ENCODE results near the gene LASP1. TPM values are rescaled to one million over a fixed set of nuclear protein-coding genes. Genes with fewer than 3 reads are reported as not detected.
A peak's percentile ranks its signal among the peaks of the same experiment; 100 is the strongest.

Gene LASP1
- total RNA-seq, 2 donors from 2014 or later = 70.3 to 76.1 TPM

GRCh38 chr17:38867179-38867967 is 2.5 kb upstream of the LASP1 start:
- ATAC-seq (no peak), DNase-seq (peak; percentile 68 to 80 (median 74))
- H3K9me3 ChIP-seq = no peaks in the 10 kb centered on the region
- peak overlapping the region; percentile 49 to 96 (median 92) for H3K27ac ChIP-seq
- no peaks in the 10 kb centered on the region for H3K36me3 ChIP-seq (replicated peaks in 1 of 2; ENCODE audit: insufficient read depth in 1 of 2, low read depth in 2 of 2)
- intact Hi-C loops (cut with DNase I) = no loop called here
- H3K4me1 ChIP-seq = peaks cover 26% of the 10 kb centered on the region
- no peak overlapping the region for H3K4me3 ChIP-seq
- TF ChIP-seq POLR2A (IDR thresholded peaks at IDR 0.05) = no peak
- TF ChIP-seq, protein P1, sequence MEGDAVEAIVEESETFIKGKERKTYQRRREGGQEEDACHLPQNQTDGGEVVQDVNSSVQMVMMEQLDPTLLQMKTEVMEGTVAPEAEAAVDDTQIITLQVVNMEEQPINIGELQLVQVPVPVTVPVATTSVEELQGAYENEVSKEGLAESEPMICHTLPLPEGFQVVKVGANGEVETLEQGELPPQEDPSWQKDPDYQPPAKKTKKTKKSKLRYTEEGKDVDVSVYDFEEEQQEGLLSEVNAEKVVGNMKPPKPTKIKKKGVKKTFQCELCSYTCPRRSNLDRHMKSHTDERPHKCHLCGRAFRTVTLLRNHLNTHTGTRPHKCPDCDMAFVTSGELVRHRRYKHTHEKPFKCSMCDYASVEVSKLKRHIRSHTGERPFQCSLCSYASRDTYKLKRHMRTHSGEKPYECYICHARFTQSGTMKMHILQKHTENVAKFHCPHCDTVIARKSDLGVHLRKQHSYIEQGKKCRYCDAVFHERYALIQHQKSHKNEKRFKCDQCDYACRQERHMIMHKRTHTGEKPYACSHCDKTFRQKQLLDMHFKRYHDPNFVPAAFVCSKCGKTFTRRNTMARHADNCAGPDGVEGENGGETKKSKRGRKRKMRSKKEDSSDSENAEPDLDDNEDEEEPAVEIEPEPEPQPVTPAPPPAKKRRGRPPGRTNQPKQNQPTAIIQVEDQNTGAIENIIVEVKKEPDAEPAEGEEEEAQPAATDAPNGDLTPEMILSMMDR (IDR thresholded peaks at IDR 0.05) = peak in 6 of 7 experiments; percentile 25 to 43 (median 32)
- H3K27me3 ChIP-seq = no peaks in the 10 kb centered on the region
- 22 to 30% methylated on average over 31 of the region's 31 CpGs for WGBS, 2 donors

- Histone ChIP-seq H3K27me3 (no peaks in the 10 kb centered on the region), H3K4me1 (peaks cover 34% of the 10 kb centered on the region), H3K36me3 (replicated peaks in 1 of 2; ENCODE audit: insufficient read depth in 1 of 2, low read depth in 2 of 2) (no peaks in the 10 kb centered on the region), H3K27ac (peak overlapping the region; percentile 63 to 96 (median 92)), H3K4me3 (no peak overlapping the region), H3K9me3 (no peaks in the 10 kb centered on the region)
- TF ChIP-seq, protein P1 (IDR thresholded peaks at IDR 0.05) = no peak
- no peak for TF ChIP-seq POLR2A (IDR thresholded peaks at IDR 0.05)
- peak; percentile 43 to 56 (median 52) for DNase-seq
- 10 to 23% methylated on average over 25 of the region's 25 CpGs for WGBS, 2 donors
- intact Hi-C loops (cut with DNase I) = no loop called here
- no peak for ATAC-seq
These were observed 1.7 kb upstream of the LASP1 start for GRCh38 chr17:38867968-38868816.

DNA sequence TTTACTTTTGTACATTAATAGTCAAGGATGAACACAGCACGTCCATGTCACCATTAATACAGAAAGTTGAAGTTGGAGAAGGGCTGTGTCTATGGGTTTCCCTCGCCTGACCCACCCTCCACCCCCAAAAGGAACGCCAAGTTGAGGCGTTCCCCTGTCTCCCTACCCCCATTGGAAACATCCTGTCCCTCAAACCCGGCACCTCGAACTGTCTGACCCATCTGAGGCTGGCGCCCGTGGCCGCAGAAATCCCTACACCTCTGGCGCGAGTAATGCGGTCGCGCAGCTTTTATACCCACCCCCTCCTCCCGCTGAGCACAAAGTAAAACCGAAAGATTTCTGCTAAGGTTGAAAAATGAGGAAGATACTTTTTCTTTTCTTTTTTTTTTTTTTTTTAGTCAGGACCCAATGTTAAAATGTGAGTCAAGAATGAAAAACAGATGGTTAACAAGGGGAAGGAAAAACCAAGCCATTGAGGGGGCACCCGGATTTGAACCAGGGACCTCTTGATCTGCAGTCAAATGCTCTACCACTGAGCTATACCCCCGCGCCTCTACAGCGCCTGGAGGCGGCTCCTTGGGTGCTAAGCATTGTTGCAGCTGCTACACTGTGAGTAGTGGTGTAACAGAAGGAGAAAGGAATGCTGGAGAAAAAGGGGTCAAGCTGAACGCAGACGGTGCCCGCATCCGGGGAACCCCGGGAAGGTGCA is 887 bp upstream of the LASP1 start:
- peak overlapping the region; percentile 91 to 96 (median 94) for H3K27ac ChIP-seq
- peak overlapping the region; percentile 67 to 75 for H3K4me3 ChIP-seq
- no peaks in the 10 kb centered on the region for H3K27me3 ChIP-seq
- H3K36me3 ChIP-seq (replicated peaks in 1 of 2; ENCODE audit: insufficient read depth in 1 of 2, low read depth in 2 of 2) = no peaks in the 10 kb centered on the region
- ATAC-seq = peak; percentile 64
- TF ChIP-seq POLR2A (IDR thresholded peaks at IDR 0.05) = no peak
- TF ChIP-seq, protein P1 (IDR thresholded peaks at IDR 0.05) = peak in 4 of 7 experiments; percentile 21 to 40 (median 30)
- peak; percentile 93 to 95 (median 94) for DNase-seq
- H3K4me1 ChIP-seq = peaks cover 42% of the 10 kb centered on the region
- intact Hi-C loops (cut with DNase I) = no loop called here
- WGBS, 2 donors = 3 to 5% methylated on average over 26 of the region's 26 CpGs
- H3K9me3 ChIP-seq = no peaks in the 10 kb centered on the region

GRCh38 chr17:38870259-38871165 is 654 bp downstream of the LASP1 start:
- Histone ChIP-seq H3K36me3 (replicated peaks in 1 of 2; ENCODE audit: insufficient read depth in 1 of 2, low read depth in 2 of 2) (no peaks in the 10 kb centered on the region), H3K27ac (peak overlapping the region; percentile 91 to 96 (median 94)), H3K4me1 (peaks cover 58% of the 10 kb centered on the region), H3K9me3 (no peaks in the 10 kb centered on the region), H3K4me3 (peak overlapping the region; percentile 67 to 75), H3K27me3 (no peaks in the 10 kb centered on the region)
- ATAC-seq = peak; percentile 21
- TF ChIP-seq POLR2A (IDR thresholded peaks at IDR 0.05) = no peak
- TF ChIP-seq, protein P1 (IDR thresholded peaks at IDR 0.05) = no peak
- peak; percentile 65 to 80 (median 76) for DNase-seq
- WGBS, 2 donors = 1% methylated on average over 23 to 53 of the region's 56 CpGs
- intact Hi-C loops (cut with DNase I) = no loop called here

Data from body of pancreas (tissue), 4 donors.